CD4-positive, alpha-beta T cell treated with Interleukin-17A for 1 hour (primary cell): ENCODE results near the gene TRIO.
"Not testable (repeated sequence)": the region's sequence is repeated elsewhere in the genome, so short reads cannot be mapped to it uniquely, and the experiment has no call there.

Experiments
- DNase-seq: peaks from one replicate; pipeline ENCODE4 v3.0.0-alpha.2; 2020

Gene TRIO

DNA sequence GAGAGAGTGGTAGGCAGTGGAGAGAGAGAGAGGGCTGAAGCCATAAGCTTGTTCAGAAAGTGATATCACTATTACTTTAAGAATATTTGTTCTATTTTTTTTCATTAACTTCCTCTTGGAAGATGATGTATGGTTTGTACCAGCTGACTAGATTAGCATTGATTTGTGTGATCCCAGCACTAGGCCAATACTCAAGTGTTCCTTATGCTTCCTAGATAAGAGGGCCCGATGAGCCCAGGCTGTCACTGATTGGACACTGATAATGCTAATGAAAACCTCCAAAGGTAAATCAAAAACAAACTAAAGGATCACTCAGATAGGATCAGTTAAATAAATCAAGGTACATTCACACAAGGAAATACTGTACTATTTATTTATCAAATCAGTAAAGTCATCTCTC lies 385.8 kb downstream of the TRIO start:
- no peak for DNase-seq

DNA sequence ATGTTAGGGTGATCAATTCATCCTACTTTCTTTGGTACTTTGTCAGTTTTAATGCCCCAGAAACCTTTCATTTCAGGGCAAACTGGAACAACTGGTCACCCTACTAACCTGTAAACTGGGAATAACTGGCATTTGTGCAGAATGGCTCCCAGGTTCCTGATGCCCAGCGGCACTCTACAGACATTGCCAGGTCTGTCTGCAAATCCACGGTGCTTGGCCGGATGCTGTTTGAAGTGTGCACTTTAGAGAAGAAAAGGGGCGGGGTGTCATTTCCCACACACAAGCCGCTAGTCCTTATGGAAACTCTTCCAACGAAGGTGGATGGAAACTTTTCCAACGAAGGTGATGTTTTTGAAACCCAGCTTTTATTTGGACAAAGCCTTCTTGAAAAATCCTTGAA lies 388.5 kb downstream of the TRIO start:
- DNase-seq = no peak

DNA sequence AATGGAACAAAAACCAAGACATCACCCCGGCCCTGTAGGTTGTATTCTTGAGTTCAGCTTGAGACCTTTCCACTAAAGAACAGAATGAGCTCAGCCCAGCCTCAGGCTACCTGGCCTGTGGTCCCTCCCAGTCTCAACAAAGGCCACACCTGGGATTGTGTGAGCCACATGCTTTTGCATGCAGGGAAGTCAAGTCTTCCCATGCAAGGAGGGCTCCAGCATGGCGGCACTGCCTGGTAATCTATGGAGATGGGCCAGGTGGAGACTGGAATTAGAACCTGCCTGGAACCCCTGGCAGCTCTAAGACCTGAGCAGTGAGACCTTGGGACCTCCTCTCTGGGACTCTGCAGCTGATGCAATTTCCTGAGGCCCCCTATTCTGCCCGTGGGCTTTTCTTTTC lies 389.0 kb downstream of the TRIO start:
- DNase-seq = no peak

DNA sequence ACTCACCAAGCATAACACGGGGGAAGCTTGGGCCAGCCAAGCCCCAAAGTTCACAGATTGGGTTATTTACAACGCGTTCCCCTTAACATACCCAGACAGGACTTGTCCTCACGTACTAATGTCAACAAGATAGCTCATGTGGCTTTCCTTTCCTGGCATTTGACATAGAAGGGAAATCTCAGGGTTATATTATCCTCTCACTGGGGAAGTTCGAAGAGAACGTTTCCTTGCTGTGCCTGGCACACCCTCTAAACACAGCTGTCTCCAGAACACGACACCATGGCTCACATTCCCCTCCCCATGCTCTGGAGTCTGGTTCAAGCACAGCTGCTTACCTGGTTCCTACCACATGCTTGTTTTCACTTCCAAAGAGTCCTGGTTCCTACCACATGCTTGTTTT lies 391.6 kb downstream of the TRIO start:
- no peak for DNase-seq

DNA sequence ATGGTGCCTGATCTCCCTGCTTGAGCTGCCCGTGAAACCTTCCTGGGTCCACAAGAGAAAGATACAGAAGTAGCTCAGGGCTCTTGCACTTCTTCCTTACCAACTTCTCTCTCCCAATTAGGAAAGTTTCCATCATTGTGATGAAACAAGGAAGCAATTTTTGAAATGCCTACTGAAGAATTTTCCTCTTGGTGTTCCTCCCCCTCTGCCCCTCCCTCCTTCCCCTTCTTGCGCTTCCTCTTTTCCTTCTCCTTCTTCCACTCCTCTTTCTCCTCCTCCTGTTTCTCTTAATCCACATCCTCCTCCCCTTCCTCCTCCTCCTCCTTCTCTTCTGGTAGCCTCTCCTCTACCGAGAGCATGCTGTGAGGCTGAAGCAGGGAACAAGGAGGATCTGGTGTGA lies 402.2 kb downstream of the TRIO start:
- no peak for DNase-seq

DNA sequence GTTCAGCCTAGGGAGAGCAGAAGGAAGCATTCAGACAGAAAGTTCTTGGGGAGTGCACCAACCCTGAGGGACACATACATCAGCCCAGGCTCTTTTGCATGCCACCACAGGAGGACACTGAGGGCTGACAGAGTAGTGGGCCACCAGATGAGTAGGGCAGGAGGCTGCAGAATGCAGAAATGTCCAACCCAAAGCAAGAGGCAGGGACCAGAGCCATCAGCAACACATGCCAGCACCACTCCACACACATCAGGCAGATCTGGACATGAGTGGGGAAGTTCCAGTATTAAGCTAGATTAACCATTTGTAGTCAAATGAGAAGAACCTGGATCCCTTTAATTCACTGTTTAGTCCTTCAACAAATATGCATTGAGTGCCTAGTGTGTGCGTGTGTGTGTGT lies 402.7 kb downstream of the TRIO start:
- no peak for DNase-seq

DNA sequence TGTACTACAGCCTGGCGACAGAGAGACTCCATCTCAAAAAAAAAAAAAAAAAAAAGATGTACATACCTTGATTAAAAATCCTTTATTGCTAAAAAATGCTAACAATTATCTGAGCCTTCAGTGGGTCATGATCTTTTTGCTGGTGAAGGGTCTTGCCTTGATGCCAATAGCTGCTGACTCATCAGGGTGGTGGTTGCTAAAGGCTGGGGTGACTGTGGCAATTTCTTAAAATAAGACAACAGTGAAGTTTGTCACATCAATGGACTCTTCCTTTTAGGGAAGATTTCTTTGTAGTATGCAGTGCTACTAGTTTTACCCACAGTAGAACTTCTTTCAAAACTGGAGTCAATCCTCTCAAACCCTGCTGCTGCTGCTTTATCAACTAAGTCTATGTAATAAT lies 404.5 kb downstream of the TRIO start:
- no peak for DNase-seq

DNA sequence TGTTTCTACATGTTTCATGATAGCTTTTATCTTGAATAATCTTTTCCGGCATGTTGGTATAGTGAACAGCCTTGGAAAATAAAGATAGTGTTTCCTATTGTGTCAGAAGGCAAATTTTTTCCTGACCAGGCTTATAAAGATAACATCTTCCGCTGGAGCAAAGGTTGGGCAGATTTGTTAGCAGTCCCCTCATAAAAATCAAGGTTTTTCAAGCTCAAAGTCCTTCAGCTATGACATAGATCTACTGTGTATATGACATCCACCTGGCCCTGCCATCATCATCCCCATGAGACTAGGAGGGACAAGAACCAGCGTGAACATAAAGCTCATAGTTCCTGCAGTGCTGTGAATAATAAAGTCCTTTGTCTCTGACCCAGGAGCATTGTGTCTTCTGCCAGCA lies 408.1 kb downstream of the TRIO start:
- DNase-seq = no peak

DNA sequence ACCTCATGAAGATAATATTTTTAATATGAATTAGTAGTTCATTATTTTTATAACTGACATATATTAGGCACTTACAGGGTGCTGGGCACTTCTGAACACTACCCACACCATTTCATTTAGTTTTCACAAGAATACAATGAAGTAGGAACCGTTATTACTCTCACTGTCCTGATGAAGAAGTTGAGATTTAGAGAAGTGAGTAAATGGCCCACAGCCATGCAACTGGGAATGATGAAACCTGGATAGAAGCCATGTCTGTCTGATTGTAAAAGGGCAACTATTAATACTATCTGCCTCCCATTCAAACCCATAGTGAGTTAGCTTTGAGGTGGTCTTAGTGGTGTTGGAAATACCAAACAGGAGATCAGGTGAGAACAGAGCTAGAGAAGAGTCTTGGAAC lies 408.9 kb downstream of the TRIO start:
- no peak for DNase-seq

DNA sequence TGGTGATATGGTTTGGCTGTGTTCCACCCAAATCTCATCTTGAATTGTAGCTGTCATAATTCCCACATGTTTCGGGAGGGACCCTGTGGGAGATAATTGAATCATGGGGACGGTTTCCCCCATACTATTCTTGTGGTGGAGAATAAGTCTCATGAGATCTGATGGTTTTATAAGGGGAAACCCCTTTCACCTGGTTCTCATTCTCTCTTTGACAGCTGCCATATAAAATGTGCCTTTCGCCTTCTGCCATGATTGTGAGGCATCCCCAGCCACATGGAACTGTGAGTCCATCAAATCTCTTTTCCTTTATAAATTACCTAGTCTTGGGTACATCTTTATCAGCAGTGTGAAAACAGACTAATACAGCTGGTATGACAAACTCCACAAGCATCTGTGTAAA lies 411.1 kb downstream of the TRIO start:
- not testable (repeated sequence) for DNase-seq

DNA sequence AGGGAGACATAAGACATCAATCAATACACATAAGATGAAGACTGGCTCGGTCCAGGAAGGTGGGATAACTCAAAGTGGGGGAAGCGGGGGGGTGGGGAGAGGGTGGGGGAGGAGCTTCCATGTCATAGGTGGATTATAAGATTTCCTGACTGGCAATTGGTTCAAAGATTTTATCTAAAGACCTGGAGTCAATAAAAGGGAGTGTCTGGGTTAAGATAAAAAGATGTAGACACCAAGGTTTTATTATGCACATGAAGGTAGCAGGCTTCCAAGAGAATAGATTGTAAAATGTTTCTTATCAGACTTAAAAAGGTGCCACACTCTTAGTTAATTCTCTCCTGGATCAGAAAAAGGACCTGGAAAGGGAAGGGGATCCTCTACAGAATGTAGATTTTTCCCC lies 412.9 kb downstream of the TRIO start:
- DNase-seq = no peak

DNA sequence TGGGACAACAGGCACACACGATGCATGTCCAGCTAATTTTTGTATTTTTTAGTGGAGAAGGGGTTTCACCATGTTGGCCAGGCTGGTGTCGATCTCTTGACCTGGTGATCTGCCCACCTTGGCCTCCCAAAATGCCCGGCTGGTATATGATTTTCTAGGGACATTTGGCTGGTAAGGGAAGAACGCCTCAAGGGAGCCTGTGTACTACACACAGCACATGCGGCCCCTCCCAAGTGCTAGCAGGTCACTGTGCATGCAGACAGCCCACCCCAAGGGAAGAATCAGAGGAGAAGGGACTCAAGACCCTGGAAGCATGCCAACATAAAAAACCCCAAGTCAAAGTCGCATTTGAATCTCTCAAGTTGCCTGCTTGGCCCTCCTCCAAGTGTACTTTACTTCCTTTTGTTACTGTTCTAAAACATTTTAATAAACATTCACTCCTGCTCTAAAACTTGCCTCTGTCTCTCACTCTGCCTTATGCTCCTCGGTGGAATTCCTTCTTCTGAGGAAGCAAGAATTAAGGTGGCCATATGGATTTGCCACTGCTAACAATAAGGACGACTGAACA lies 414.1 kb downstream of the TRIO start:
- DNase-seq = no peak

DNA sequence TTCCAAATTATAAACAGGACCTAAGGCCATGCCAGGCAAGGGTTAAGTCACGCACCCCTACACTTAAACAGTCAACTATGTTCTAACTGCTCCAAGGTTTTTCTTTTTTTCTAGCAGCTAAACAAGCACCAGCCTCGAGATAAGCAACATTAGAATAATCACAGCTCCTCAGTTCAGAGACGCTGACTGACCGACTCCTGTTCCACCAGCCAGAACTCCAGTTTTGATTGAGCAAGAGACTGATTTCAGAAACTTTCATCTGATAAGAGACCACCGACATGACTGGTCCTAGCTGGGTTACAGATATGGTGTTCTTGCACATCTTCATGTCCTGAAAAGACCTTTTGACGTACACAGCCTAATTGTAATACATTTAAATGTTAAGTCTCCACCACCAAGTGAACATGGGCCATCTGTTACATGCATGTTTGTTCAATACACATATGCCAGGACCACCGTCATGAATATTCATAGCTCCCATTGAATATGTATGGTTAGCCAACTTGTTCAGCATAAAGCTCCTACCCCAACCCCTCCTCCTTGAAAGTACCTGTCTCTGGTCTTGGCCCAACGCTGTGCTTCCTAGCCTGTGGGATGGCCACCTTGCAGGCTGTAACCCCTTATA lies 414.8 kb downstream of the TRIO start:
- no peak for DNase-seq
